ENCODE data around the gene POU2F1.
"Not testable (repeated sequence)": the region's sequence is repeated elsewhere in the genome, so short reads cannot be mapped to it uniquely, and the experiment has no call there.

The POU2F1 gene

GRCh38 chr1:167223144-167224103 lies 2.7 kb downstream of the POU2F1 start:
- TF ChIP-seq YY1 (IDR thresholded peaks at IDR 0.05; ENCODE audit: insufficient read depth, insufficient read length) (no peak), ZNF274 (IDR thresholded peaks at IDR 0.05; ENCODE audit: low read depth, low read length) (no peak), SUZ12 (IDR thresholded peaks at IDR 0.05; ENCODE audit: extremely low read depth, insufficient read depth, insufficient read length) (no peak)
- H3K36me3 ChIP-seq (ENCODE audit: insufficient read depth, insufficient read length, low read length) = no peaks in the 10 kb centered on the region
- DNase-seq (ENCODE audit: low read depth, low spot score) = no peak
- no peak overlapping the region for H3K4me3 ChIP-seq (ENCODE audit: insufficient read length, low read depth)
- no peaks in the 10 kb centered on the region for H3K27me3 ChIP-seq (ENCODE audit: insufficient read depth, insufficient read length)
- H3K4me1 ChIP-seq (ENCODE audit: insufficient read depth, insufficient read length) = peaks cover 3% of the 10 kb centered on the region
- H3K9me3 ChIP-seq (ENCODE audit: insufficient read depth, low read length) = no peaks in the 10 kb centered on the region
- peak overlapping the region; percentile 28 for H3K9ac ChIP-seq (ENCODE audit: insufficient read length, low read depth)

DNA sequence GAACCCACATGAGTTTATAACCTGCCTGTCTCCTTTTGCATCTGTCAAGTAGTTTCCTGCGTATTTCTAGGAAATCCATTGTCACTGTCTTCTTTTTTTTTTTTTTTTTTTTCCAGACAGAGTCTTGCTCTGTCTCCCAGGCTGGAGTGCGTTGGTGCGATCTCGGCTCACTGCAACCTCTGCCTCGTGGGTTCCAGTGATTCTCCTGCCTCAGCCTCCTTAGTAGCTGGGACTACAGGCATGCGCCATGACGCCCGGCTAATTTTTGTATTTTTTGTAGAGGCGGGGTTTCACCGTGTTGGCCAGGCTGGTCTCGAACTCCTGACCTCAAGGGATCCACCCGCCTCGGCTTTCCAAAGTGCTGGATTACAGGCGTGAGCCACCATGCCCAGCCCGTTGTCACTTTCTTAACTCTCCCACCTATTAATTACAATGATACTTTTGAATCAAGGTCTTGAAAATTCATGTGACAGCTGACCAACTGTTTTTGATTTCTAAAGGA lies 4.1 kb downstream of the POU2F1 start:
- not testable (repeated sequence) for H3K9me3 ChIP-seq (ENCODE audit: insufficient read depth, low read length); H3K4me1 ChIP-seq (ENCODE audit: insufficient read depth, insufficient read length); H3K9ac ChIP-seq (ENCODE audit: insufficient read length, low read depth); H3K27me3 ChIP-seq (ENCODE audit: insufficient read depth, insufficient read length); H3K36me3 ChIP-seq (ENCODE audit: insufficient read depth, insufficient read length, low read length); DNase-seq (ENCODE audit: low read depth, low spot score); H3K4me3 ChIP-seq (ENCODE audit: insufficient read length, low read depth)

- H3K4me1 ChIP-seq (ENCODE audit: insufficient read depth, insufficient read length) = peaks cover 3% of the 10 kb centered on the region
- no peak for DNase-seq (ENCODE audit: low read depth, low spot score)
- H3K36me3 ChIP-seq (ENCODE audit: insufficient read depth, insufficient read length, low read length) = no peaks in the 10 kb centered on the region
- no peaks in the 10 kb centered on the region for H3K27me3 ChIP-seq (ENCODE audit: insufficient read depth, insufficient read length)
- no peaks in the 10 kb centered on the region for H3K9me3 ChIP-seq (ENCODE audit: insufficient read depth, low read length)
- H3K9ac ChIP-seq (ENCODE audit: insufficient read length, low read depth) = no peak overlapping the region
- no peak overlapping the region for H3K4me3 ChIP-seq (ENCODE audit: insufficient read length, low read depth)
- TF ChIP-seq YY1 (IDR thresholded peaks at IDR 0.05; ENCODE audit: insufficient read depth, insufficient read length) = no peak
- TF ChIP-seq SUZ12 (IDR thresholded peaks at IDR 0.05; ENCODE audit: extremely low read depth, insufficient read depth, insufficient read length) = no peak
- TF ChIP-seq ZNF274 (IDR thresholded peaks at IDR 0.05; ENCODE audit: low read depth, low read length) = no peak
Measured at GRCh38 chr1:167225920-167226319, 5.2 kb downstream of the POU2F1 start.

DNA sequence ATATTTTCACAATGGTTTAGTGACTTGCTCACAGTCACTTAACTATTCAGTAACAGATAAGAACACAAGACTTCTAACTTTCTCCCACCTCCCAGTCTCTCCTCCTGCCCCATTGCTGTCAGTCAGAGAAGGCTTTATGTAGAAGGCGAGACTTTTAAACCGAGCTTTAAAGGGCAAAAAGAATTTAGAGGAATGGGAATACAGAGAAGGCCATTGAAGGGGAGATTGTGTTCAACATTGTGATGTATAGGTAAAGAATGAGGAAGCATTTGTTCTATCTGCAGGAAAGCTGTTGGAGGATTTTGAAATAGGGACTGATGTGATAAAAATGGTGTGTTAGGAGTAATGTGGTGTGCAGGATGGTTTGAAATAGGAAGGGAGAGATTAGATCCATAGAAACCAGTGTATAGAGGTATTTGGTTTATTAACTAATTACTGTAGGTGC lies 7.3 kb downstream of the POU2F1 start:
- Histone ChIP-seq H3K9ac (ENCODE audit: insufficient read length, low read depth) (no peak overlapping the region), H3K9me3 (ENCODE audit: insufficient read depth, low read length) (no peaks in the 10 kb centered on the region), H3K4me1 (ENCODE audit: insufficient read depth, insufficient read length) (peaks cover 3% of the 10 kb centered on the region), H3K4me3 (ENCODE audit: insufficient read length, low read depth) (no peak overlapping the region), H3K27me3 (ENCODE audit: insufficient read depth, insufficient read length) (no peaks in the 10 kb centered on the region), H3K36me3 (ENCODE audit: insufficient read depth, insufficient read length, low read length) (no peaks in the 10 kb centered on the region)
- TF ChIP-seq ZNF274 (IDR thresholded peaks at IDR 0.05; ENCODE audit: low read depth, low read length) (no peak), YY1 (IDR thresholded peaks at IDR 0.05; ENCODE audit: insufficient read depth, insufficient read length) (no peak), SUZ12 (IDR thresholded peaks at IDR 0.05; ENCODE audit: extremely low read depth, insufficient read depth, insufficient read length) (no peak)
- no peak for DNase-seq (ENCODE audit: low read depth, low spot score)

GRCh38 chr1:167229719-167230385 lies 9.2 kb downstream of the POU2F1 start:
- Histone ChIP-seq H3K36me3 (ENCODE audit: insufficient read depth, insufficient read length, low read length) (no peaks in the 10 kb centered on the region), H3K9me3 (ENCODE audit: insufficient read depth, low read length) (no peaks in the 10 kb centered on the region), H3K4me1 (ENCODE audit: insufficient read depth, insufficient read length) (no peaks in the 10 kb centered on the region), H3K4me3 (ENCODE audit: insufficient read length, low read depth) (no peak overlapping the region), H3K27me3 (ENCODE audit: insufficient read depth, insufficient read length) (no peaks in the 10 kb centered on the region), H3K9ac (ENCODE audit: insufficient read length, low read depth) (no peak overlapping the region)
- no peak for DNase-seq (ENCODE audit: low read depth, low spot score)
- no peak for TF ChIP-seq SUZ12 (IDR thresholded peaks at IDR 0.05; ENCODE audit: extremely low read depth, insufficient read depth, insufficient read length)
- TF ChIP-seq YY1 (IDR thresholded peaks at IDR 0.05; ENCODE audit: insufficient read depth, insufficient read length) = no peak
- no peak for TF ChIP-seq ZNF274 (IDR thresholded peaks at IDR 0.05; ENCODE audit: low read depth, low read length)

- Histone ChIP-seq H3K9ac (ENCODE audit: insufficient read length, low read depth) (no peak overlapping the region), H3K36me3 (ENCODE audit: insufficient read depth, insufficient read length, low read length) (no peaks in the 10 kb centered on the region), H3K4me1 (ENCODE audit: insufficient read depth, insufficient read length) (no peaks in the 10 kb centered on the region), H3K9me3 (ENCODE audit: insufficient read depth, low read length) (no peaks in the 10 kb centered on the region), H3K27me3 (ENCODE audit: insufficient read depth, insufficient read length) (no peaks in the 10 kb centered on the region), H3K4me3 (ENCODE audit: insufficient read length, low read depth) (no peak overlapping the region)
- TF ChIP-seq SUZ12 (IDR thresholded peaks at IDR 0.05; ENCODE audit: extremely low read depth, insufficient read depth, insufficient read length) (no peak), YY1 (IDR thresholded peaks at IDR 0.05; ENCODE audit: insufficient read depth, insufficient read length) (no peak), ZNF274 (IDR thresholded peaks at IDR 0.05; ENCODE audit: low read depth, low read length) (no peak)
- no peak for DNase-seq (ENCODE audit: low read depth, low spot score)
Measured at GRCh38 chr1:167230437-167230836, 9.8 kb downstream of the POU2F1 start.

GRCh38 chr1:167231873-167232450 lies 11.3 kb downstream of the POU2F1 start:
- H3K36me3 ChIP-seq (ENCODE audit: insufficient read depth, insufficient read length, low read length) = no peaks in the 10 kb centered on the region
- TF ChIP-seq YY1 (IDR thresholded peaks at IDR 0.05; ENCODE audit: insufficient read depth, insufficient read length) (no peak), SUZ12 (IDR thresholded peaks at IDR 0.05; ENCODE audit: extremely low read depth, insufficient read depth, insufficient read length) (no peak), ZNF274 (IDR thresholded peaks at IDR 0.05; ENCODE audit: low read depth, low read length) (no peak)
- no peaks in the 10 kb centered on the region for H3K4me1 ChIP-seq (ENCODE audit: insufficient read depth, insufficient read length)
- DNase-seq (ENCODE audit: low read depth, low spot score) = no peak
- H3K4me3 ChIP-seq (ENCODE audit: insufficient read length, low read depth) = no peak overlapping the region
- H3K27me3 ChIP-seq (ENCODE audit: insufficient read depth, insufficient read length) = no peaks in the 10 kb centered on the region
- no peak overlapping the region for H3K9ac ChIP-seq (ENCODE audit: insufficient read length, low read depth)
- no peaks in the 10 kb centered on the region for H3K9me3 ChIP-seq (ENCODE audit: insufficient read depth, low read length)
